ENCODE measurements around the gene LRP8. TPM values are rescaled to one million over a fixed set of nuclear protein-coding genes. Genes with fewer than 3 reads are reported as not detected.
"Not testable (repeated sequence)": the region's sequence is repeated elsewhere in the genome, so short reads cannot be mapped to it uniquely, and the experiment has no call there.

Gene LRP8
- total RNA-seq, 4 donors from 2014 or later: 0.76 to 4.0 (median 2.0) TPM

DNA sequence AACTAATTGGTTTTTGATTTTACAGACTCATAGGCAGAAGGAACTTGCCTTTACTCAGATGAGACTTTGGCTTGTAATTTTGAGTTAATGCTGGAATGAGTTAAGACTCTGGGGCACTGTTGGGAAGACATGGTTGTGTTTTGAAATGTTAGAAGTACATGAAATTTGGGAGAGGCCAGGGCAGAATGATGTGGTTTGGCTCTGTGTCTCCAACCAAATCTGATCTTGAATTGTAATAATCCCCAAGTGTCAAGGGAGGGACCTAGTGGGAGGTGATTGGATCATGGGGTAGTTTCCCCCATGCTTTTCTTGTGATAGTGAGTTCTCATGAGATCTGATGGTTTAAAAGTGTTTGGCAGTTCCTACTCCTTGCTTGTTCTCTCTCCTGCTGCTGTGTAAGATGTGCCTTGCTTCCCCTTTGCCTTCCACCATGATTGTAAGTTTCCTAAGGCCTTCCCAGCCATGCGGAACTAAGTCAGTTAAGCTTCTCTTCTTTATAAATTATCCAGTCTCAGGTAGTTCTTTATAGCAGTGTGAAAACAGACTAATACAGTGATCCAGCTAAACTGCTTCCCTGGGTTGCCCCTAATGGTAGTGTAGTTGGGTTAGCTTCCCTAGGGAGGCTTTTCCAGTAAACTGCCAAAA lies 121.0 kb downstream of the LRP8 start:
- intact Hi-C loops (cut with DNase I; ENCODE audit: low total_unique reads): no loop called here
- TF ChIP-seq, protein P1, sequence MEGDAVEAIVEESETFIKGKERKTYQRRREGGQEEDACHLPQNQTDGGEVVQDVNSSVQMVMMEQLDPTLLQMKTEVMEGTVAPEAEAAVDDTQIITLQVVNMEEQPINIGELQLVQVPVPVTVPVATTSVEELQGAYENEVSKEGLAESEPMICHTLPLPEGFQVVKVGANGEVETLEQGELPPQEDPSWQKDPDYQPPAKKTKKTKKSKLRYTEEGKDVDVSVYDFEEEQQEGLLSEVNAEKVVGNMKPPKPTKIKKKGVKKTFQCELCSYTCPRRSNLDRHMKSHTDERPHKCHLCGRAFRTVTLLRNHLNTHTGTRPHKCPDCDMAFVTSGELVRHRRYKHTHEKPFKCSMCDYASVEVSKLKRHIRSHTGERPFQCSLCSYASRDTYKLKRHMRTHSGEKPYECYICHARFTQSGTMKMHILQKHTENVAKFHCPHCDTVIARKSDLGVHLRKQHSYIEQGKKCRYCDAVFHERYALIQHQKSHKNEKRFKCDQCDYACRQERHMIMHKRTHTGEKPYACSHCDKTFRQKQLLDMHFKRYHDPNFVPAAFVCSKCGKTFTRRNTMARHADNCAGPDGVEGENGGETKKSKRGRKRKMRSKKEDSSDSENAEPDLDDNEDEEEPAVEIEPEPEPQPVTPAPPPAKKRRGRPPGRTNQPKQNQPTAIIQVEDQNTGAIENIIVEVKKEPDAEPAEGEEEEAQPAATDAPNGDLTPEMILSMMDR (IDR thresholded peaks at IDR 0.05): no peak
- TF ChIP-seq POLR2A (IDR thresholded peaks at IDR 0.05): no peak
- DNase-seq (ENCODE audit: low spot score in 2 of 2): no peak
- whole genome bisulfite sequencing, 2 donors: 56 to 93% methylated on average over 1 of the region's 1 CpG
- no peak overlapping the region for H3K4me3 ChIP-seq (ENCODE audit: low read depth, poor library complexity, severe bottlenecking)

DNA sequence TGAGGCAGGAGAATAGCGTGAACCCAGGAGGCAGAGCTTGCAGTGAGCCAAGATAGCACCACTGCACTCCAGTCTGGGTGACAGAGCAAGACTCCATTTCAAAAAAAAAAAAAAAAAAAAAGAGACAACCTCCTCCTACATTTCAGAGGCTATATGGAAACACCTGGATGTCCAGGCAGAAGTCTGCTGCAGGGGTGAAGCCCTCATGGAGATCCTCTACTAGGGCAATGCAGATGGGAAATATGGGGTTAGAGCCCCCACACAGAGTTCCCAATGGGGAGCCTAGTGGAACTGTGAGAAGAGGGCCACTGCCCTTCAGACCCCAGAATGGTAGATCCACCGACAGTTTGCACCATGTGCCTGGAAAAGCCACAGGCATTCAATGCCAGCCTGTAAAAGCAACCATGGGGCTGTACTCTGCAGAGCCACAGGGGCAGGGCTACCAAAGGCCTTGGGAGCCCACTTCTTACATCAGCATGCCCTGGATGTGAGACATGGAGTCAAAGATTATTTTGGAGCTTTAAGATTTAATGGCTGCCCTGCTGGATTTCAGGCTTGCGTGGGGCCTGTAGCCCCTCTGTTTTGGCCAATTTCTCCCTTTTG lies 121.7 kb downstream of the LRP8 start:
- 96 to 100% methylated on average over 3 of the region's 3 CpGs for WGBS, 2 donors
- intact Hi-C loops (cut with DNase I; ENCODE audit: low total_unique reads): not testable (repeated sequence)

DNA sequence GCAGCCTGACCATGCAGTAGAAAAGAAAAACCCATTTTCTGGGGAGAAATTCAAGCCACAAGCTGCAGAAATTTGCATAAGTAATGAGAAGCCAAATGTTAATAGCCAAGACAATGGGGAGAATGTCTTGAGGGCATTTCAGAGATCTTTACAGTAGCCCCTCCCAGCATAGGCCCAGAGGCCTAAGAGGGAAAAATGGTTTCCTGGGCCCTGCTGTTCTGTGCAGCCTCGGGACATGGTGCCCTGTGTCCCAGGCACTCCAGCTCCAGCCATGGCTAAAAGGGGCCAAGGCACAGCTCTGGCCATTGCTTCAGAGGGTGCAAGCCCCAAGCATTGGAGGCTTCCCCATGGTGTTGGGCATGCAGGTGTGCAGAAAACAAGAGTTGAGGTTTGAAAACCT lies 122.4 kb downstream of the LRP8 start:
- H3K4me3 ChIP-seq (ENCODE audit: low read depth, poor library complexity, severe bottlenecking); DNase-seq (ENCODE audit: low spot score in 2 of 2); intact Hi-C loops (cut with DNase I; ENCODE audit: low total_unique reads): not testable (repeated sequence)
- 63 to 83% methylated on average over 1 of the region's 1 CpG for WGBS, 2 donors

More for the DNA sequence above, 121.7 kb downstream of the LRP8 start:
- not testable (repeated sequence) for H3K4me3 ChIP-seq (ENCODE audit: low read depth, poor library complexity, severe bottlenecking); DNase-seq (ENCODE audit: low spot score in 2 of 2)

DNA sequence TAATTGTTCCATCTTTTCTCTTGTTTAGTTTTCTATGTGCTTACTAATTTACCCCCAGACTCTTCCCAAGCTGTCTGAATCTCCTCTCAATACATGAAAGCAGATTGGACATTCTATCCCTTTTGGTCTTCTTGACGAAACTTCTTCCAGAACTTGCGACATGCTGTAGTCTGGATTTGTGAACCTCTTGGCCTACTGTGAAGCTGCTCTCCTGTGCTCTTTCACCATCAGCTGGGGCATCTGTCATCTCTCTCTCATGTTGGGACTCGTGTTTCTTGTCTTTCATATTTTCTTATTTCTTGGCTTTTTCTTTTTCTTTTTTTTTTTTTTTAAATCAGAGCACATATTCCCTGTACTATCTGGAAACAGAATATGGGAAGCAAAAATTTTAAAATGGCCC lies 124.4 kb downstream of the LRP8 start:
- 88 to 95% methylated on average over 3 of the region's 3 CpGs for WGBS, 2 donors
- intact Hi-C loops (cut with DNase I; ENCODE audit: low total_unique reads): no loop called here
- no peak for TF ChIP-seq POLR2A (IDR thresholded peaks at IDR 0.05)
- TF ChIP-seq, protein P1 (IDR thresholded peaks at IDR 0.05): no peak
- DNase-seq (ENCODE audit: low spot score in 2 of 2): no peak
- no peak overlapping the region for H3K4me3 ChIP-seq (ENCODE audit: low read depth, poor library complexity, severe bottlenecking)

DNA sequence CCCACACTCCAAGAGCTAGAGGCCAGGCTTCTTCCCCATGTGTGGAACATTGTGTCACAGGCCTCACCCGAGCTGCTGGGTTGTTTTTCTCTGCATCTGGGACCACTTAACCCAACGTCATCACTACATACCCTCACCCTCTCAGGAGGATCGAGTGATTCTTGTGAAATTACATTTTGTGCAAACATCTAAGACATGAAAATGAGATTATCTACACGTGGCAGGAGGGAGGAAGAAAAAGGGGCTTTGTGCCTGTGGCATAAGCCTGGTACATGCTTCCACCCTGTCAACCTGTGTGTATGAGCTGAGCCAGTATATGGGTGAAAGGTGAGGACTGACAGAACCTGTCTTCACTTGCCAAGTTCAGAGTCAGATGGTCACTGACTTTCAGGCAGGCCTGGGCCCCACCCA lies 129.6 kb downstream of the LRP8 start:
- no peak overlapping the region for H3K4me3 ChIP-seq (ENCODE audit: low read depth, poor library complexity, severe bottlenecking)
- peak; percentile 46 to 86 for DNase-seq (ENCODE audit: low spot score in 2 of 2)
- intact Hi-C loops (cut with DNase I; ENCODE audit: low total_unique reads): no loop called here
- TF ChIP-seq, protein P1 (IDR thresholded peaks at IDR 0.05): no peak
- no peak for TF ChIP-seq POLR2A (IDR thresholded peaks at IDR 0.05)
- 20 to 36% methylated on average over 4 of the region's 4 CpGs for WGBS, 2 donors

DNA sequence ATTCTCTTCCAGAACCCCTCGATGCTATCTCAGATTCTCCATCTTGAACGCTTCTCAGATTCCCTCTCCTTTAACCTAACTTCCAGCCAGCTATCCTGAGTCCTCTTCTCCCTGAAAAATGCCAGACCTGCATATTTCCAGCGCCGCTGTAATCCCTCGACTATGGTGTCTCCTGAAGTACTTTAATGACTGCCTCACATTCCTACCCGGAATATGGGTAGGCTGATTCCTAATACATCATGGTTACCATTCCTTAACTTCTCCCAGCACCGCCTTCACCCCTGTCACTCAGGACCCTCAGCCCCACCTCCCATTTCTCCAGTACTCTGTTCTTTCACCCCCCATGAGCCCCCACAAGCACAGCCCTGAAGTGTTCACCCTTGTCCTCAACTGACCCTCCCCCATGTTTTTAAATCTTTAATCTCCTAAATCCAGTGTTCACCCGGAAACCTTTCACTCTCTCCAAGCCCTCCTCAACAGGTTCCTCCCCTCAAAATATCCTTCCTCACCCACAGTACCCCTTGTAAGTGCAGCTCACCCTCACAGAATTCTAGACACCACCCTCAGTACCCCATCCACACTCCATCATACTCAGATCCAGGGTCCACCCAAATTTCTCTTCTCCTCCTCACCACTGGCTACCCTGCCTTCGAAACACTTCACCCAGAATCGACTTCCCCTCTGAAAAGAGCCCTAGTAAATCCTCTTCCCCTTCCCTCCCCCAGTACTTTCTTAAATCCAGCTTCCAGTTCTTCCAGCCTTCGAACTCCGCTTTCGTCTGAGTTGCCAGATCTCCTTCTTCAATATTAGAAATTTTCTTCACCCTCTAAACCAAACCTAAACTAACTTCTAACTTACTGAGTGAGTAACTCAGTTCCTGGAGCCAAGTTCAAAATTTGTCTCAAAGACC lies 130.3 kb downstream of the LRP8 start:
- intact Hi-C loops (cut with DNase I; ENCODE audit: low total_unique reads): no loop called here
- no peak for DNase-seq (ENCODE audit: low spot score in 2 of 2)
- WGBS, 2 donors: 21 to 22% methylated on average over 13 of the region's 13 CpGs
- TF ChIP-seq, protein P1 (IDR thresholded peaks at IDR 0.05): no peak
- no peak for TF ChIP-seq POLR2A (IDR thresholded peaks at IDR 0.05)
- H3K4me3 ChIP-seq (ENCODE audit: low read depth, poor library complexity, severe bottlenecking): peak overlapping the region; percentile 93
